WTC11 (cell line): ENCODE results near the gene UBC. TPM values are rescaled to one million over a fixed set of nuclear protein-coding genes. Genes with fewer than 3 reads are reported as not detected.

ENCODE experiments used
- FOXK1 ChIP-seq: sonication (generic); formaldehyde crosslinking; IDR thresholded peaks from 2 replicates; pipeline ENCODE4 v1.8.0; 2022; ENCODE audit warnings: mild to moderate bottlenecking, moderate library complexity, missing genetic modification reagents
- MXD4 ChIP-seq: fragments of 250-450 bp; sonication (Bioruptor Pico); IDR thresholded peaks from 2 replicates; pipeline ENCODE4 v1.8.0; 2021; ENCODE audit warnings: mild to moderate bottlenecking, moderate library complexity, borderline replicate concordance
- PRDM15 ChIP-seq: sonication (generic); formaldehyde crosslinking; IDR thresholded peaks from 2 replicates; pipeline ENCODE4 v1.8.0; 2022; ENCODE audit warnings: missing genetic modification reagents
- SMAD4 ChIP-seq: sonication (generic); formaldehyde crosslinking; IDR thresholded peaks from 2 replicates; pipeline ENCODE4 v1.8.0; 2022; ENCODE audit warnings: mild to moderate bottlenecking, missing genetic modification reagents
- TCF7 ChIP-seq: sonication (generic); formaldehyde crosslinking; IDR thresholded peaks from 2 replicates; pipeline ENCODE4 v1.8.0; 2022; ENCODE audit warnings: mild to moderate bottlenecking, low read depth, missing genetic modification reagents, moderate library complexity
- ZNF138 ChIP-seq: sonication (generic); formaldehyde crosslinking; conservative IDR thresholded peaks from 2 replicates; pipeline ENCODE4 v1.8.1; 2022; ENCODE audit warnings: mild to moderate bottlenecking, moderate library complexity, missing genetic modification reagents
- total RNA-seq: library from RNA; stranded (reverse); gene quantifications from 3 replicates; pipeline ENCODE4 v1.2.3, GENCODE V29; 2021
- TF ChIP-seq, protein P1 (sequence below): fragments of 250-450 bp; sonication (Bioruptor Pico); IDR thresholded peaks from 2 replicates; pipeline ENCODE4 v1.9.0; 2021; ENCODE audit warnings: mild to moderate bottlenecking, borderline replicate concordance
- TF ChIP-seq, protein P2 (sequence below): fragments of 250-450 bp; sonication (Bioruptor Pico); IDR thresholded peaks from 2 replicates; pipeline ENCODE4 v1.8.0; 2021; ENCODE audit warnings: mild to moderate bottlenecking
- TF ChIP-seq, protein P3 (sequence below): fragments of 250-450 bp; sonication (Bioruptor Pico); IDR thresholded peaks from 2 replicates; pipeline ENCODE4 v1.9.0; 2021; ENCODE audit warnings: mild to moderate bottlenecking
- TF ChIP-seq, protein P4 (sequence below): sonication (generic); formaldehyde crosslinking; IDR thresholded peaks from 2 replicates; pipeline ENCODE4 v1.8.0; 2023; ENCODE audit warnings: mild to moderate bottlenecking, missing genetic modification reagents

UBC gene
- total RNA-seq, 1 experiment from 2014 or later = 530 TPM

DNA sequence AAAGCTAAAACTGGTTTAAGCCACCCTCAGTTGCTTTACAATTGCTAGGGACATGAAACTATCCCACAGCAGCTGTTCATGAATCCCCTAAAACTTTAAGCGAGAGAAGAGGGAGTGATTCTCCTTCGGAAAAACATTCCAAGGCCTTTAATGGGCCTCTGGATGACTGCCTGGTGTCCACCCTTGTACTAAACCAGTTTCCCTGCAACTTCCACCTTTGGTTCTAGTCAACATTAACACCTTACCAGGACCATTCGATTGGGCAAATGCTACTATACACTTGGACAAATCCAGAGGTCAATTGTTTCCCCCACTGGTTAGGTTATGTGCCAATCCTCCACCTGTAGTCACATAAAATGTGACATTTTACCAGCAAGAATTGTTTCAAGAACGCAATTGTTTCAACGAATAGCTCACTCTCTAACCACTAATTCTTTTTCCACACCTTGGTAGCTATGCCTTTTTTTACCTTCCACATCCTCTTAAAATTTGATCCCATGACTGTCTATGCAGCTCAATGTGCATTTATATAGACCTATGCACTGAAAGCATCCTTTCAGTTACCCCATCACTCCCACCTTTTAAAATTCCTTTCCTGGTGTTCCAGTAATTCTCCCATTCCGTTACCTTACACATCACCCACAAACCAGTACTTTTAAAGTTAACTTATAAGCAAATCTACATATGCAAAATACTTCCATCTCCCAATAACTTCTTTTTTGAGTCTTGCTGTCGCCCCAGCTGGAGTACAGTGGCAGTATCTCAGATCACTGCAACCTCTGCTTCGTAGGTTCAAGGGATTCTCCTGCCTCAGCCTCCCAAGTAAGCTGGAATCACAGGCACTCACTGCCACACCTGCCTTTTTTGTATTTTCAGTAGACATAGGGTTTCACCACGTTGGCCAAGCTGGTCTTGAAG, 3.6 kb downstream of the UBC start (continued):
- TF ChIP-seq, protein P1, sequence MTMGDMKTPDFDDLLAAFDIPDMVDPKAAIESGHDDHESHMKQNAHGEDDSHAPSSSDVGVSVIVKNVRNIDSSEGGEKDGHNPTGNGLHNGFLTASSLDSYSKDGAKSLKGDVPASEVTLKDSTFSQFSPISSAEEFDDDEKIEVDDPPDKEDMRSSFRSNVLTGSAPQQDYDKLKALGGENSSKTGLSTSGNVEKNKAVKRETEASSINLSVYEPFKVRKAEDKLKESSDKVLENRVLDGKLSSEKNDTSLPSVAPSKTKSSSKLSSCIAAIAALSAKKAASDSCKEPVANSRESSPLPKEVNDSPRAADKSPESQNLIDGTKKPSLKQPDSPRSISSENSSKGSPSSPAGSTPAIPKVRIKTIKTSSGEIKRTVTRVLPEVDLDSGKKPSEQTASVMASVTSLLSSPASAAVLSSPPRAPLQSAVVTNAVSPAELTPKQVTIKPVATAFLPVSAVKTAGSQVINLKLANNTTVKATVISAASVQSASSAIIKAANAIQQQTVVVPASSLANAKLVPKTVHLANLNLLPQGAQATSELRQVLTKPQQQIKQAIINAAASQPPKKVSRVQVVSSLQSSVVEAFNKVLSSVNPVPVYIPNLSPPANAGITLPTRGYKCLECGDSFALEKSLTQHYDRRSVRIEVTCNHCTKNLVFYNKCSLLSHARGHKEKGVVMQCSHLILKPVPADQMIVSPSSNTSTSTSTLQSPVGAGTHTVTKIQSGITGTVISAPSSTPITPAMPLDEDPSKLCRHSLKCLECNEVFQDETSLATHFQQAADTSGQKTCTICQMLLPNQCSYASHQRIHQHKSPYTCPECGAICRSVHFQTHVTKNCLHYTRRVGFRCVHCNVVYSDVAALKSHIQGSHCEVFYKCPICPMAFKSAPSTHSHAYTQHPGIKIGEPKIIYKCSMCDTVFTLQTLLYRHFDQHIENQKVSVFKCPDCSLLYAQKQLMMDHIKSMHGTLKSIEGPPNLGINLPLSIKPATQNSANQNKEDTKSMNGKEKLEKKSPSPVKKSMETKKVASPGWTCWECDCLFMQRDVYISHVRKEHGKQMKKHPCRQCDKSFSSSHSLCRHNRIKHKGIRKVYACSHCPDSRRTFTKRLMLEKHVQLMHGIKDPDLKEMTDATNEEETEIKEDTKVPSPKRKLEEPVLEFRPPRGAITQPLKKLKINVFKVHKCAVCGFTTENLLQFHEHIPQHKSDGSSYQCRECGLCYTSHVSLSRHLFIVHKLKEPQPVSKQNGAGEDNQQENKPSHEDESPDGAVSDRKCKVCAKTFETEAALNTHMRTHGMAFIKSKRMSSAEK (CRISPR knock-in tag) = peak; percentile 95
- TF ChIP-seq MXD4 (CRISPR knock-in tag) (no peak), SMAD4 (CRISPR knock-in tag) (no peak), ZNF138 (no peak), PRDM15 (CRISPR knock-in tag) (no peak), TCF7 (CRISPR knock-in tag) (no peak), FOXK1 (CRISPR knock-in tag) (no peak)
- TF ChIP-seq, protein P2, sequence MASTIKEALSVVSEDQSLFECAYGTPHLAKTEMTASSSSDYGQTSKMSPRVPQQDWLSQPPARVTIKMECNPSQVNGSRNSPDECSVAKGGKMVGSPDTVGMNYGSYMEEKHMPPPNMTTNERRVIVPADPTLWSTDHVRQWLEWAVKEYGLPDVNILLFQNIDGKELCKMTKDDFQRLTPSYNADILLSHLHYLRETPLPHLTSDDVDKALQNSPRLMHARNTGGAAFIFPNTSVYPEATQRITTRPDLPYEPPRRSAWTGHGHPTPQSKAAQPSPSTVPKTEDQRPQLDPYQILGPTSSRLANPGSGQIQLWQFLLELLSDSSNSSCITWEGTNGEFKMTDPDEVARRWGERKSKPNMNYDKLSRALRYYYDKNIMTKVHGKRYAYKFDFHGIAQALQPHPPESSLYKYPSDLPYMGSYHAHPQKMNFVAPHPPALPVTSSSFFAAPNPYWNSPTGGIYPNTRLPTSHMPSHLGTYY = peak; percentile 96
- TF ChIP-seq, protein P3, sequence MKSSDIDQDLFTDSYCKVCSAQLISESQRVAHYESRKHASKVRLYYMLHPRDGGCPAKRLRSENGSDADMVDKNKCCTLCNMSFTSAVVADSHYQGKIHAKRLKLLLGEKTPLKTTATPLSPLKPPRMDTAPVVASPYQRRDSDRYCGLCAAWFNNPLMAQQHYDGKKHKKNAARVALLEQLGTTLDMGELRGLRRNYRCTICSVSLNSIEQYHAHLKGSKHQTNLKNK (CRISPR knock-in tag) = peak; percentile 69
- TF ChIP-seq, protein P4, sequence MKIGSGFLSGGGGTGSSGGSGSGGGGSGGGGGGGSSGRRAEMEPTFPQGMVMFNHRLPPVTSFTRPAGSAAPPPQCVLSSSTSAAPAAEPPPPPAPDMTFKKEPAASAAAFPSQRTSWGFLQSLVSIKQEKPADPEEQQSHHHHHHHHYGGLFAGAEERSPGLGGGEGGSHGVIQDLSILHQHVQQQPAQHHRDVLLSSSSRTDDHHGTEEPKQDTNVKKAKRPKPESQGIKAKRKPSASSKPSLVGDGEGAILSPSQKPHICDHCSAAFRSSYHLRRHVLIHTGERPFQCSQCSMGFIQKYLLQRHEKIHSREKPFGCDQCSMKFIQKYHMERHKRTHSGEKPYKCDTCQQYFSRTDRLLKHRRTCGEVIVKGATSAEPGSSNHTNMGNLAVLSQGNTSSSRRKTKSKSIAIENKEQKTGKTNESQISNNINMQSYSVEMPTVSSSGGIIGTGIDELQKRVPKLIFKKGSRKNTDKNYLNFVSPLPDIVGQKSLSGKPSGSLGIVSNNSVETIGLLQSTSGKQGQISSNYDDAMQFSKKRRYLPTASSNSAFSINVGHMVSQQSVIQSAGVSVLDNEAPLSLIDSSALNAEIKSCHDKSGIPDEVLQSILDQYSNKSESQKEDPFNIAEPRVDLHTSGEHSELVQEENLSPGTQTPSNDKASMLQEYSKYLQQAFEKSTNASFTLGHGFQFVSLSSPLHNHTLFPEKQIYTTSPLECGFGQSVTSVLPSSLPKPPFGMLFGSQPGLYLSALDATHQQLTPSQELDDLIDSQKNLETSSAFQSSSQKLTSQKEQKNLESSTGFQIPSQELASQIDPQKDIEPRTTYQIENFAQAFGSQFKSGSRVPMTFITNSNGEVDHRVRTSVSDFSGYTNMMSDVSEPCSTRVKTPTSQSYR = no peak
- TF ChIP-seq, all 79 proteins: peak for 14
